GM12878 (cell line): ENCODE data around the gene FAM120A. TPM values are rescaled to one million over a fixed set of nuclear protein-coding genes. Genes with fewer than 3 reads are reported as not detected.

Experiments
- ATAC-seq: fragments of 200-7000 bp; cut with Tn5 transposase; 3 replicates; pipeline ENCODE4 v1.9.1; 2020; ENCODE audit warnings: mild to moderate bottlenecking, moderate library complexity
- BruUV-seq: library from RNA; stranded (reverse); fragments of 400-500 nt; replicated peaks from 2 replicates; lab custom pipeline; 2021; lab: Mats Ljungman, UMichigan
- CTCF ChIA-PET: fragments of 300-600 bp; sonication (Branson Sonifier 250); formaldehyde crosslinking; extraction: SDS; loops from one replicate; lab custom pipeline; 2021; ENCODE audit warnings: inconsistent platforms; lab: Yijun Ruan, JAX
- POLR2A ChIA-PET: fragments of 350-600 bp; formaldehyde crosslinking; extraction: SDS; loops from one replicate; lab custom pipeline; 2021; ENCODE audit warnings: inconsistent platforms; lab: Charles Lee
- RAD21 ChIA-PET: fragments of 300-600 bp; sonication (Branson Sonifier 250); formaldehyde crosslinking; loops from one replicate; lab custom pipeline; 2023; ENCODE audit warnings: antibody characterized with exemption; ENCODE audit not compliant: unreplicated experiment; lab: Charles Lee
- SMC1A ChIA-PET: fragments of 300-600 bp; sonication (Branson Sonifier 250); formaldehyde crosslinking; loops from one replicate; lab custom pipeline; 2023; ENCODE audit not compliant: unreplicated experiment, uncharacterized antibody; lab: Charles Lee
- DNase-seq: peaks from one replicate; pipeline ENCODE4 v3.0.0-alpha.2; 2011; ENCODE audit warnings: low read depth, low spot score
- FAIRE-seq: peaks from 3 replicates; lab custom pipeline; 2011; peaks lifted over from hg19 to GRCh38; lab: Jason Lieb, UNC
- H2AFZ ChIP-seq: 2 replicates; pipeline ENCODE4 v1.6.0; 2011; ENCODE audit warnings: low read depth, low read length, control low read depth; ENCODE audit not compliant: control insufficient read depth
- H3K27ac ChIP-seq: 2 replicates; pipeline ENCODE4 v1.5.1; 2011; ENCODE audit warnings: control low read depth; ENCODE audit not compliant: control insufficient read depth, insufficient read depth
- H3K27me3 ChIP-seq, 2 experiments: replicated peaks in 1 of 2; 2 replicates each; pipeline versions ENCODE4 v1.6.0 to v1.6.1; 2011; ENCODE audit warnings: low read length in 1 of 2; ENCODE audit not compliant: control insufficient read depth in 2 of 2, insufficient read depth in 2 of 2
- H3K36me3 ChIP-seq, 2 experiments: 2 replicates each; pipeline ENCODE4 v1.5.1; 2011; ENCODE audit warnings: low read length in 1 of 2; ENCODE audit not compliant: control insufficient read depth in 2 of 2, insufficient read depth in 2 of 2
- H3K4me1 ChIP-seq: 2 replicates; pipeline ENCODE4 v1.6.1; 2011; ENCODE audit warnings: mild to moderate bottlenecking, low read length, moderate library complexity, mixed read lengths; ENCODE audit not compliant: control insufficient read depth, insufficient read depth
- H3K4me2 ChIP-seq: 2 replicates; pipeline ENCODE4 v1.6.0; 2011; ENCODE audit warnings: control low read depth; ENCODE audit not compliant: control insufficient read depth, insufficient read depth
- H3K4me3 ChIP-seq: fragments of 200-600 bp; sonication (generic); 2 replicates; pipeline ENCODE4 v1.5.1; 2016
- H3K79me2 ChIP-seq: 2 replicates; pipeline ENCODE4 v1.6.0; 2011; ENCODE audit warnings: low read length; ENCODE audit not compliant: control insufficient read depth, insufficient read depth
- H3K9ac ChIP-seq: 2 replicates; pipeline ENCODE4 v1.8.0; 2011; ENCODE audit warnings: low read length, control low read depth, mixed read lengths; ENCODE audit not compliant: control insufficient read depth, insufficient read depth
- H3K9me3 ChIP-seq: replicated peaks from 3 replicates; pipeline ENCODE4 v1.5.1; 2011; ENCODE audit warnings: mild to moderate bottlenecking, low read length; ENCODE audit not compliant: control insufficient read depth, insufficient read depth
- H4K20me1 ChIP-seq: 2 replicates; pipeline ENCODE4 v1.6.0; 2011; ENCODE audit not compliant: control insufficient read depth, insufficient read depth
- ATF7 ChIP-seq: fragments of 450-650 bp; IDR thresholded peaks from 2 replicates; pipeline ENCODE4 v1.6.1; 2016; ENCODE audit warnings: low read depth, mild to moderate bottlenecking
- CHD4 ChIP-seq: fragments of 200-600 bp; sonication (generic); IDR thresholded peaks from 2 replicates; pipeline ENCODE4 v1.6.1; 2016; ENCODE audit warnings: mild to moderate bottlenecking
- FOXK2 ChIP-seq: fragments of 450-650 bp; IDR thresholded peaks from 2 replicates; pipeline ENCODE4 v1.6.1; 2017; ENCODE audit warnings: mild to moderate bottlenecking, moderate library complexity
- KAT2A ChIP-seq: conservative IDR thresholded peaks from 2 replicates; pipeline ENCODE4 v1.6.1; 2011; ENCODE audit warnings: low read depth, low read length; ENCODE audit not compliant: control insufficient read depth
- KDM1A ChIP-seq: fragments of 200-600 bp; sonication (generic); IDR thresholded peaks from 2 replicates; pipeline ENCODE4 v1.6.1; 2016; ENCODE audit warnings: borderline replicate concordance
- KLF5 ChIP-seq: fragments of 450-650 bp; IDR thresholded peaks from 2 replicates; pipeline ENCODE4 v1.6.1; 2014; ENCODE audit warnings: mild to moderate bottlenecking; ENCODE audit not compliant: partially characterized antibody
- MLLT1 ChIP-seq: fragments of 450-650 bp; IDR thresholded peaks from 2 replicates; pipeline ENCODE4 v1.6.1; 2016; ENCODE audit warnings: mild to moderate bottlenecking
- MXI1 ChIP-seq: fragments of 150-350 bp; IDR thresholded peaks from 2 replicates; pipeline ENCODE4 v1.6.1; 2011; ENCODE audit warnings: low read depth, mild to moderate bottlenecking, inconsistent platforms, low read length, improper control_type of control experiment
- NFIC ChIP-seq: IDR thresholded peaks from 2 replicates; pipeline ENCODE4 v1.6.1; 2012; ENCODE audit warnings: low read depth, mild to moderate bottlenecking, inconsistent platforms, low read length, moderate library complexity
- POLR2AphosphoS5 ChIP-seq: IDR thresholded peaks from 2 replicates; pipeline ENCODE4 v1.6.1; 2011; ENCODE audit warnings: mild to moderate bottlenecking, low read length, inconsistent platforms
- RUNX3 ChIP-seq: IDR thresholded peaks from 2 replicates; pipeline ENCODE4 v1.6.1; 2012; ENCODE audit warnings: low read length, inconsistent platforms
- SMARCA5 ChIP-seq: fragments of 450-650 bp; IDR thresholded peaks from 2 replicates; pipeline ENCODE4 v1.6.1; 2017; ENCODE audit warnings: mild to moderate bottlenecking
- SMC3 ChIP-seq: IDR thresholded peaks from 2 replicates; pipeline ENCODE4 v1.6.1; 2011; ENCODE audit warnings: low read length, improper control_type of control experiment, borderline replicate concordance
- SREBF1 ChIP-seq: IDR thresholded peaks from 2 replicates; pipeline ENCODE4 v1.6.1; 2012; ENCODE audit warnings: mild to moderate bottlenecking, low read length
- SUZ12 ChIP-seq: fragments of 200-600 bp; sonication (generic); IDR thresholded peaks from one replicate; pipeline ENCODE4 v1.6.1; 2018; ENCODE audit warnings: antibody characterized with exemption, mild to moderate bottlenecking; ENCODE audit not compliant: unreplicated experiment
- WGBS: methylation state at CpG from one replicate; pipeline ENCODE4 v1.1.6; 2016; ENCODE audit warnings: low lambda C conversion rate; ENCODE audit not compliant: insufficient replicate concordance, insufficient coverage; ENCODE audit errors: missing lambda C conversion rate; 5-methylcytosine and 5-hydroxymethylcytosine counted together
- in situ Hi-C: fragments of 300-500 bp; cut with MboI; formaldehyde crosslinking; loops from 9 replicates; pipeline ENCODE4 v1.14.3; 2018; ENCODE audit warnings: mixed read lengths
- intact Hi-C: fragments of 100-400 bp; cut with micrococcal nuclease; formaldehyde crosslinking; loops from one replicate; pipeline ENCODE4 v1.14.2; 2022; ENCODE audit not compliant: unreplicated experiment
- polyA plus RNA-seq, 11 experiments: library from polyadenylated mRNA; depleted of rRNA in 4 of 11; unstranded in 6 of 11; stranded (reverse) in 5 of 11; fragments of >200 nt; fragmentation: Nextera tagmentation in 4 of 11; fragmentation: Illumina TruSeq in 1 of 11; extraction: Ambion mirVana in 4 of 11; extraction: Trizol in 1 of 11; gene quantifications; 1 replicate in 1 of 11; 2 replicates in 10 of 11; pipeline versions ENCODE4 v1.2.1 to v1.2.3, GENCODE V29; 2011 to 2016; ENCODE audit warnings: inconsistent platforms in 2 of 11, missing spikeins in 2 of 11, low read depth in 1 of 11
- total RNA-seq, 4 experiments: library from RNA; depleted of rRNA in 3 of 4; stranded (reverse); fragments of >200 nt in 3 of 4; fragmentation: Illumina TruSeq in 1 of 4; extraction: Trizol in 1 of 4; gene quantifications; 2 replicates each; pipeline versions ENCODE4 v1.2.1 to v1.2.3, GENCODE V29; 2013 to 2021
- TF ChIP-seq, protein P1 (sequence below): IDR thresholded peaks from 2 replicates; pipeline ENCODE4 v1.6.1; 2011; ENCODE audit warnings: borderline replicate concordance, low read depth, mild to moderate bottlenecking, moderate library complexity, mixed read lengths, low read length; ENCODE audit not compliant: insufficient read depth; ENCODE audit errors: extremely low read length
- TF ChIP-seq, protein P2 (sequence below): fragments of 150-350 bp; IDR thresholded peaks from 2 replicates; pipeline ENCODE4 v1.6.1; 2016; ENCODE audit warnings: low read depth, low read length

FAM120A gene
- total and polyA plus RNA-seq, 10 of the 15 experiments (the other 5 are each of a cell fraction or from before 2014, with no cell fraction given) = 13.1 to 89.6 (median 52.5) TPM

GRCh38 chr9:93595461-93595860 is 144.0 kb downstream of the FAM120A start:
- BruUV-seq = no TSS peak

More at GRCh38 chr9:93595461-93595860, 144.0 kb downstream of the FAM120A start:
- DNase-seq = no peak
- ATAC-seq = no peak
- peaks cover 3% of the 10 kb centered on the region; the same call in 1 of the 2 replicates for H4K20me1 ChIP-seq
- ChIA-PET RAD21 (no interaction called here), POLR2A (no interaction called here), CTCF (no interaction called here), SMC1A (no interaction called here)
- H3K27me3 ChIP-seq = no peaks in the 10 kb centered on the region
- no peak overlapping the region for H3K4me3 ChIP-seq
- 99% methylated on average over 5 of the region's 5 CpGs for WGBS
- H3K9ac ChIP-seq = no peak overlapping the region
- H2AFZ ChIP-seq = no peak overlapping the region
- H3K27ac ChIP-seq = no peak overlapping the region
- H3K79me2 ChIP-seq = no peaks in the 10 kb centered on the region
- peaks cover 3% of the 10 kb centered on the region; the same call in 1 of the 2 replicates for H3K4me1 ChIP-seq
- TF ChIP-seq CHD4 (no peak), SREBF1 (no peak), SMC3 (no peak), MLLT1 (no peak), SUZ12 (no peak), FOXK2 (no peak), MXI1 (no peak), POLR2AphosphoS5 (no peak), ATF7 (no peak), NFIC (no peak), SMARCA5 (no peak), KAT2A (no peak), KDM1A (no peak), KLF5 (no peak), RUNX3 (no peak)
- TF ChIP-seq, protein P1, sequence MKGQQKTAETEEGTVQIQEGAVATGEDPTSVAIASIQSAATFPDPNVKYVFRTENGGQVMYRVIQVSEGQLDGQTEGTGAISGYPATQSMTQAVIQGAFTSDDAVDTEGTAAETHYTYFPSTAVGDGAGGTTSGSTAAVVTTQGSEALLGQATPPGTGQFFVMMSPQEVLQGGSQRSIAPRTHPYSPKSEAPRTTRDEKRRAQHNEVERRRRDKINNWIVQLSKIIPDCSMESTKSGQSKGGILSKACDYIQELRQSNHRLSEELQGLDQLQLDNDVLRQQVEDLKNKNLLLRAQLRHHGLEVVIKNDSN = no peak
- TF ChIP-seq, protein P2, sequence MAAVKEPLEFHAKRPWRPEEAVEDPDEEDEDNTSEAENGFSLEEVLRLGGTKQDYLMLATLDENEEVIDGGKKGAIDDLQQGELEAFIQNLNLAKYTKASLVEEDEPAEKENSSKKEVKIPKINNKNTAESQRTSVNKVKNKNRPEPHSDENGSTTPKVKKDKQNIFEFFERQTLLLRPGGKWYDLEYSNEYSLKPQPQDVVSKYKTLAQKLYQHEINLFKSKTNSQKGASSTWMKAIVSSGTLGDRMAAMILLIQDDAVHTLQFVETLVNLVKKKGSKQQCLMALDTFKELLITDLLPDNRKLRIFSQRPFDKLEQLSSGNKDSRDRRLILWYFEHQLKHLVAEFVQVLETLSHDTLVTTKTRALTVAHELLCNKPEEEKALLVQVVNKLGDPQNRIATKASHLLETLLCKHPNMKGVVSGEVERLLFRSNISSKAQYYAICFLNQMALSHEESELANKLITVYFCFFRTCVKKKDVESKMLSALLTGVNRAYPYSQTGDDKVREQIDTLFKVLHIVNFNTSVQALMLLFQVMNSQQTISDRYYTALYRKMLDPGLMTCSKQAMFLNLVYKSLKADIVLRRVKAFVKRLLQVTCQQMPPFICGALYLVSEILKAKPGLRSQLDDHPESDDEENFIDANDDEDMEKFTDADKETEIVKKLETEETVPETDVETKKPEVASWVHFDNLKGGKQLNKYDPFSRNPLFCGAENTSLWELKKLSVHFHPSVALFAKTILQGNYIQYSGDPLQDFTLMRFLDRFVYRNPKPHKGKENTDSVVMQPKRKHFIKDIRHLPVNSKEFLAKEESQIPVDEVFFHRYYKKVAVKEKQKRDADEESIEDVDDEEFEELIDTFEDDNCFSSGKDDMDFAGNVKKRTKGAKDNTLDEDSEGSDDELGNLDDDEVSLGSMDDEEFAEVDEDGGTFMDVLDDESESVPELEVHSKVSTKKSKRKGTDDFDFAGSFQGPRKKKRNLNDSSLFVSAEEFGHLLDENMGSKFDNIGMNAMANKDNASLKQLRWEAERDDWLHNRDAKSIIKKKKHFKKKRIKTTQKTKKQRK = no peak
- in situ Hi-C loops = no loop called here
- intact Hi-C loops = no loop called here
- FAIRE-seq = no peak
- H3K9me3 ChIP-seq = no peaks in the 10 kb centered on the region
- H3K4me2 ChIP-seq = no peak overlapping the region
- no peaks in the 10 kb centered on the region for H3K36me3 ChIP-seq
